HEK293 (cell line): ENCODE results near the gene SLC2A6.

ENCODE experiments used
- CTCF ChIA-PET: fragments of 350-600 bp; formaldehyde crosslinking; extraction: SDS; loops from one replicate; lab custom pipeline; 2021; ENCODE audit warnings: antibody characterized with exemption; lab: Yijun Ruan, JAX
- POLR2A ChIA-PET: fragments of 300-600 bp; formaldehyde crosslinking; extraction: SDS; loops from one replicate; lab custom pipeline; 2020; ENCODE audit warnings: antibody characterized with exemption, inconsistent platforms; lab: Yijun Ruan, JAX
- H3K27ac ChIP-seq: fragments of 200-500 bp; sonication (Bioruptor generic); 2 replicates; pipeline ENCODE4 v1.5.1; 2014; ENCODE audit warnings: low read depth, low read length, control low read depth, inconsistent platforms; ENCODE audit errors: extremely low read depth
- H3K36me3 ChIP-seq, 2 experiments: fragments of 200-500 bp in 1 of 2; sonication (Bioruptor generic) in 1 of 2; 1 replicate in 1 of 2; 2 replicates in 1 of 2; pipeline ENCODE4 v1.5.1; 2014 to 2017; ENCODE audit warnings: inconsistent platforms in 2 of 2, low read length in 2 of 2; ENCODE audit not compliant: control insufficient read depth in 2 of 2, insufficient read depth in 1 of 2
- H3K4me1 ChIP-seq: fragments of 200-500 bp; sonication (Bioruptor generic); 2 replicates; pipeline ENCODE4 v1.5.1; 2014; ENCODE audit warnings: mild to moderate bottlenecking, low read length, inconsistent platforms; ENCODE audit not compliant: control insufficient read depth, insufficient read depth
- H3K4me3 ChIP-seq: 2 replicates; pipeline ENCODE4 v1.5.1; 2011; ENCODE audit warnings: low read depth, mild to moderate bottlenecking, control low read depth, low read length, moderate library complexity
- H3K9me3 ChIP-seq: fragments of 200-500 bp; sonication (Bioruptor generic); 2 replicates; pipeline ENCODE4 v1.5.1; 2014; ENCODE audit warnings: low read depth, low read length, inconsistent platforms; ENCODE audit not compliant: control insufficient read depth, insufficient read depth
- ATF2 ChIP-seq: fragments of 450-650 bp; formaldehyde crosslinking; IDR thresholded peaks from 2 replicates; pipeline ENCODE4 v1.5.1; 2016; ENCODE audit warnings: missing biosample characterization, missing genetic modification characterization, low read depth
- GLIS1 ChIP-seq: fragments of 450-650 bp; formaldehyde crosslinking; IDR thresholded peaks from 2 replicates; pipeline ENCODE4 v1.5.1; 2016; ENCODE audit warnings: missing biosample characterization, missing genetic modification characterization
- KLF1 ChIP-seq: fragments of 450-650 bp; formaldehyde crosslinking; IDR thresholded peaks from 2 replicates; pipeline ENCODE4 v1.5.1; 2016; ENCODE audit warnings: missing biosample characterization, missing genetic modification characterization
- KLF10 ChIP-seq: fragments of 450-650 bp; IDR thresholded peaks from 2 replicates; pipeline ENCODE4 v1.5.1; 2018; ENCODE audit warnings: missing biosample characterization, mild to moderate bottlenecking, missing genetic modification characterization
- KLF17 ChIP-seq: fragments of 450-650 bp; formaldehyde crosslinking; IDR thresholded peaks from 2 replicates; pipeline ENCODE4 v1.5.1; 2016; ENCODE audit warnings: missing biosample characterization, missing genetic modification characterization
- SCRT2 ChIP-seq: fragments of 450-650 bp; formaldehyde crosslinking; IDR thresholded peaks from 2 replicates; pipeline ENCODE4 v1.5.1; 2016; ENCODE audit warnings: missing biosample characterization, missing genetic modification characterization
- ZIC2 ChIP-seq: fragments of 450-650 bp; formaldehyde crosslinking; IDR thresholded peaks from 2 replicates; pipeline ENCODE4 v1.5.1; 2016; ENCODE audit warnings: missing biosample characterization, missing genetic modification characterization
- ZNF302 ChIP-seq: fragments of 450-650 bp; formaldehyde crosslinking; IDR thresholded peaks from 2 replicates; pipeline ENCODE4 v1.5.1; 2016; ENCODE audit warnings: missing biosample characterization, missing genetic modification characterization, low read depth
- ZNF324 ChIP-seq: fragments of 450-650 bp; formaldehyde crosslinking; IDR thresholded peaks from 2 replicates; pipeline ENCODE4 v1.5.1; 2016; ENCODE audit warnings: missing biosample characterization, missing genetic modification characterization
- ZNF561 ChIP-seq: fragments of 450-650 bp; IDR thresholded peaks from 2 replicates; pipeline ENCODE4 v1.5.1; 2018; ENCODE audit warnings: missing biosample characterization, missing genetic modification characterization, borderline replicate concordance
- ZNF629 ChIP-seq: fragments of 450-650 bp; formaldehyde crosslinking; IDR thresholded peaks from 2 replicates; pipeline ENCODE4 v1.5.1; 2017; ENCODE audit warnings: missing biosample characterization, missing genetic modification characterization
- ZSCAN30 ChIP-seq: fragments of 450-650 bp; IDR thresholded peaks from 2 replicates; pipeline ENCODE4 v1.5.1; 2018; ENCODE audit warnings: missing biosample characterization, mild to moderate bottlenecking, missing genetic modification characterization, moderate library complexity

SLC2A6 gene

GRCh38 chr9:133522073-133522910 is 43.4 kb upstream of the SLC2A6 start:
- POLR2A ChIA-PET = no interaction called here
- TF ChIP-seq KLF17 (tag by site-specific recombination) = 0 out of 2 replicates have a peak, but pooled peaks have one; percentile 58
- TF ChIP-seq KLF10 = no peak
- peak; percentile 87 for TF ChIP-seq KLF1 (tag by site-specific recombination)
- TF ChIP-seq GLIS1 (tag by site-specific recombination) = 0 out of 2 replicates have a peak, but pooled peaks have one; percentile 13
- no peak for TF ChIP-seq ZNF561 (tag by site-specific recombination)
- Histone ChIP-seq H3K4me1 (no peaks in the 10 kb centered on the region), H3K27ac (no peak overlapping the region), H3K9me3 (no peaks in the 10 kb centered on the region), H3K4me3 (no peak overlapping the region), H3K36me3 (no peaks in the 10 kb centered on the region)
- CTCF ChIA-PET = interaction anchor here (0.6 to 0.8 kb wide), 4 partner anchors 8 to 419 kb away, joined by 3 read pairs; no protein-coding TSS in a partner anchor

DNA sequence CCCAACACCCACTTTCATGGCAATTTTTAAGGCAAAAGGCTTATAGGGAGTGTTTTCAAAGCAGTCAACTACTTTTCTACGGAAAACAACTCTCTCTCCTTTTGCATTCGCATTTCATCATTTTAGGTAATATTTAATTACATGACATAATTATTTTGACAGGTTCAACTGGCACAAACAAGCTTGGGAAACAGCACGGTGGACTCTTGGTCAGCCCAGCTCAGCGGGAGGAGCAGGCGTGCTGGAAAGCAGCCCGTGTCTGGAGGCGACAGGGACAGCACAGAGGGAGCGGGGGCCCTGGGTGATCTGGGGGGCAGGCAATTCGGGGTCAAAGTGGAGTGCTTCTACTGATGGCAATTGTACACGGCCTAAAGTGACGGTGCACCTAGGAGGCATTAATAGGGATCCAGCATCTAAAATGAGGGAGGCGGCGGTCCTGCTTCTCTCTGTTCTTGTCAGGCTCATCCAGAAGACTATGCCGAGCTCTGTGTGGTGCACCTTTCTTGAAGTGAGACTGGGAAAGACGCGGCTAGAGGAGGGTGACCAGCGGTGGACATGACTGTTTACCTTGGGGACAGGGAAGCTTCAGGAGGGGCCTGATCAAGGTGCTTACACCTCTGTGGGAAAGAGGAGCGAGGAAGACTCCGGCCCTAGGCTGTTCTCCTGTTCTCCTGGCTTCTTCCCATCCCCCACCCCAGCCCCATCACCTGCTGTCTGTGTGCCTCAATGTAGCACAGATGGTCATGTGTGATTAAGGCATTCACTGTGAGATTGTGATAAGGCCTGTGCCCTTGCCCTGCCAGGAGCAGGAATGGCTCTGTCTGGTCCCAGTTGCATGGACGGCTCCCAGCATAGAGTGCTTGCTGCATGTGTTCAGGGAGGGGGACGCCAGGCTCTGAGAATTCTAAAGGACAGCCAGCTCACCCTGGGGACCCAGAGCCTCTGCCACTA is 42.5 kb upstream of the SLC2A6 start:
- POLR2A ChIA-PET = no interaction called here
- H3K4me1 ChIP-seq = no peaks in the 10 kb centered on the region
- H3K36me3 ChIP-seq = no peaks in the 10 kb centered on the region
- 0 out of 2 replicates have a peak, but pooled peaks have one; percentile 9 for TF ChIP-seq ATF2 (tag by site-specific recombination)
- no peak for TF ChIP-seq ZIC2 (tag by site-specific recombination)
- CTCF ChIA-PET = interaction anchor here (0.6 to 0.8 kb wide), 4 partner anchors 9 to 647 kb away, joined by 3 read pairs; no protein-coding TSS in a partner anchor
- no peak overlapping the region for H3K27ac ChIP-seq
- H3K4me3 ChIP-seq = no peak overlapping the region
- H3K9me3 ChIP-seq = no peaks in the 10 kb centered on the region

- H3K27ac ChIP-seq = no peak overlapping the region
- no peaks in the 10 kb centered on the region for H3K9me3 ChIP-seq
- H3K4me3 ChIP-seq = no peak overlapping the region
- ChIA-PET POLR2A (no interaction called here), CTCF (interaction anchor here (0.6 kb wide), 1 partner anchor 646 kb away, joined by 3 read pairs; no protein-coding TSS in a partner anchor)
- no peaks in the 10 kb centered on the region for H3K36me3 ChIP-seq
- peak; percentile 58; the same call in 1 of the 2 replicates for TF ChIP-seq SCRT2 (tag by site-specific recombination)
- no peak for TF ChIP-seq ZNF302 (tag by site-specific recombination)
- TF ChIP-seq ZNF324 (tag by site-specific recombination) = no peak
- H3K4me1 ChIP-seq = no peaks in the 10 kb centered on the region
These were observed 41.4 kb upstream of the SLC2A6 start for GRCh38 chr9:133520121-133520835.

- Histone ChIP-seq H3K4me3 (no peak overlapping the region), H3K4me1 (no peaks in the 10 kb centered on the region), H3K9me3 (no peaks in the 10 kb centered on the region), H3K36me3 (no peaks in the 10 kb centered on the region), H3K27ac (no peak overlapping the region)
- CTCF ChIA-PET = no interaction called here
- POLR2A ChIA-PET = no interaction called here
- TF ChIP-seq ZSCAN30 (no peak), ZNF629 (tag by site-specific recombination) (no peak)
- TF ChIP-seq, all 188 proteins: peak for 0
These were observed 40.8 kb upstream of the SLC2A6 start for GRCh38 chr9:133519693-133520092.
